NCI-H446 (cell line): ENCODE results near the gene CLIP4.
"Not testable (repeated sequence)": the region's sequence is repeated elsewhere in the genome, so short reads cannot be mapped to it uniquely, and the experiment has no call there.

Experiments used
- DNase-seq, 2 experiments: peaks; one replicate each; lab custom pipeline; 2025; lab: John Stamatoyannopoulos, UW

Gene CLIP4

GRCh38 chr2:29114946-29115609 is at the start of gene CLIP4:
TSS of gene CLIP4 (plus strand) at chr2:29115415. CDS start at chr2:29121389, 5,974 bp downstream.
- no peak for DNase-seq

GRCh38 chr2:29066271-29066860 is 48.8 kb upstream of the CLIP4 start:
- DNase-seq: no peak

- no peak for DNase-seq
Observed at GRCh38 chr2:29066997-29067605, 48.1 kb upstream of the CLIP4 start.

GRCh38 chr2:29068513-29068912 is 46.7 kb upstream of the CLIP4 start:
- DNase-seq: no peak

GRCh38 chr2:29070526-29070925 is 44.7 kb upstream of the CLIP4 start:
- DNase-seq: no peak

- DNase-seq: no peak
Observed at GRCh38 chr2:29071032-29071975, 43.9 kb upstream of the CLIP4 start.

GRCh38 chr2:29072251-29072650 is 43.0 kb upstream of the CLIP4 start:
- no peak for DNase-seq

GRCh38 chr2:29072971-29073725 is 42.1 kb upstream of the CLIP4 start:
- no peak for DNase-seq

- DNase-seq: no peak
Observed at GRCh38 chr2:29073933-29074332, 41.3 kb upstream of the CLIP4 start.

- DNase-seq: no peak
Observed at GRCh38 chr2:29074411-29074810, 40.8 kb upstream of the CLIP4 start, which contains the start of gene PCARE. TSS of gene PCARE (minus strand) at chr2:29074523. CDS start at chr2:29074261, 262 bp downstream.

GRCh38 chr2:29075894-29076705 is 39.1 kb upstream of the CLIP4 start:
- no peak for DNase-seq

GRCh38 chr2:29079887-29080286 is 35.3 kb upstream of the CLIP4 start:
- DNase-seq: no peak

GRCh38 chr2:29080886-29081743 is 34.1 kb upstream of the CLIP4 start:
- no peak for DNase-seq

- no peak for DNase-seq
Observed at GRCh38 chr2:29082804-29083495, 32.3 kb upstream of the CLIP4 start.

GRCh38 chr2:29084554-29084953 is 30.7 kb upstream of the CLIP4 start:
- DNase-seq: no peak

- DNase-seq: not testable (repeated sequence)
Observed at GRCh38 chr2:29090311-29090710, 24.9 kb upstream of the CLIP4 start.

GRCh38 chr2:29096969-29097368 is 18.2 kb upstream of the CLIP4 start:
- DNase-seq: no peak

- DNase-seq: no peak
Observed at GRCh38 chr2:29097569-29097968, 17.6 kb upstream of the CLIP4 start.

- DNase-seq: no peak
Observed at GRCh38 chr2:29100564-29100963, 14.7 kb upstream of the CLIP4 start.
